GM21576 (cell line): Measurements from ENCODE around the gene ARHGAP18.

Experiments used
- ATAC-seq: cut with Tn5 transposase; IDR thresholded peaks from one replicate; pipeline ENCODE4 v1.9.1; 2021; ENCODE audit warnings: mild to moderate bottlenecking, moderate library complexity; ENCODE audit not compliant: unreplicated experiment

The ARHGAP18 gene

GRCh38 chr6:129726650-129727049, 16.7 kb upstream of the ARHGAP18 start:
- no peak for ATAC-seq

DNA sequence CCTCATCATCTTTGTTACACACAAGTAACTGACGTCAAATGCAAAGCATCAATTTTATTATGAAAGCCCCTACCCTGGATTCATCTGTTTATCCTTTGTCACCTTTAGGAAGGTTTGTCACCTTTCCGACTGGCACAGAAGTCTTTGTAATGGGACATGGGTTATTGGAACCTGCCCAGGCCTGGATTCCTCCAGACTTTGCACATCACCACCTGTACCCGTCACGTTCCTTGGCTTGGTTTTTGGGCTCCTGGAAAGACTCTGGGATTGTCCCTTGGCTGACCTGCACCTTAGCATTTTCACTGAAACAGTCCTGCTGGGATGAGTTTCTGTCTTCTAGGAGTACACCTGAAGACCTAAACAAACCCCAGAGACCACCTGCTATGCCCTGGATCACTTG, 15.4 kb upstream of the ARHGAP18 start:
- no peak for ATAC-seq

DNA sequence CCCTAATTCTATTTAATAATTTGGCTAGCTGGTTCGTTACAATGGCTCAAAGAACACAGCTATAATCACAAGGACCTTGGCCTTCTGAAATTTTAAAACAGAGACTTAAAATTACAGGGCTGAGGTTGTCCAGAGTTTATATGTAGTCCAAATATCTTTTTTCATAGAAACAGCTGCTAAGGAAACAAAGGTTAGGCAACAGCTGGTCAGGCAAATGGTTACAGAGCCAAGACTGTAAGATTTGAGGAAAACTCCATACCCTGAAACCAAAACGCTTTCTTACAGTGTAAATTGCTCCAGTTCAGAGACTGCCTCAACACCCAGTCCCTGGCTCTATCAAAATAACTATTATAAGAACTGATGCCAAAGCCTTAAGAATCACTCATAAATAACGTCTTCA, 9.7 kb upstream of the ARHGAP18 start:
- no peak for ATAC-seq

GRCh38 chr6:129717277-129717676, 7.3 kb upstream of the ARHGAP18 start:
- ATAC-seq = no peak

GRCh38 chr6:129713806-129714333, 3.9 kb upstream of the ARHGAP18 start:
- no peak for ATAC-seq

GRCh38 chr6:129711271-129711631, 1.3 kb upstream of the ARHGAP18 start:
- no peak for ATAC-seq

DNA sequence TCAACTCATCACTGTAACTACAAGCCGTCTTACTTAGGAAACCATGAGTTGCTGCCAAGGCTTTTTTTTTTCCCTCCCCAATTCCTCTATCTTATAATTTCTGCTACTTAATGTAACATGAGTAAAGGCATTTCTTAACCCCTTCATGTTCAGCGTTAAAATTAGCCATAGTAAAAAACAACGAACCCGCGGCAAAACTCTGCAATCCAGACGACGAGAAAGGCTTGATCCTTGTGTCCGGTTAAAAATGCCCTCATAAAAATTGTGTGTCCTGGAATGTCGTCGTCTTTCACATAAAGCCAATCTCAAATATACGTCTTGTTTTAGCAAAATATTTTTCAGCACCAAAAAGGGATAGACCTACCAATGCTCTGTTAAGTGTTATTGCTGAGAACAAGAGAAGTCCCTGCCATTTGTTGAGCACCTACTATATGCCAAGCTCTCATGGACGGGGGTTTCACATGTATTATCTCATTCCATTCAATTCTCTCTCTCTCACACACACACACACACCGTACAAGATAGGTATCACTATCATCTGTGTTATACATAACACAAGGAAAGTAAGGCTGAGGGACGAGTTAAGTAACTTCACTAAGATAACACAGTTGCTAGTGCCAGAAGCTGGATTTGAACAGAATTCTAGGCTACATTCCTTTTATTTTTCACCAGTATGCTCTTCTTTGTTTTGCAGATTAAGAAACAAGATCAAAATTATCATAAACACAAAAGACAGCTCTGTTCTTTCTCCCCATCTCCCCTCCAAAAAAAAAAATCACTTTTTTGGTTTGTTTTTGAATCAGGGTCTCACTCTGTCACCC, 683 bp upstream of the ARHGAP18 start:
- no peak for ATAC-seq

- peak; percentile 12 for ATAC-seq
Measured at GRCh38 chr6:129709196-129709768, 695 bp downstream of the ARHGAP18 start.

- no peak for ATAC-seq
Measured at GRCh38 chr6:129708496-129709195, 1.3 kb downstream of the ARHGAP18 start.

DNA sequence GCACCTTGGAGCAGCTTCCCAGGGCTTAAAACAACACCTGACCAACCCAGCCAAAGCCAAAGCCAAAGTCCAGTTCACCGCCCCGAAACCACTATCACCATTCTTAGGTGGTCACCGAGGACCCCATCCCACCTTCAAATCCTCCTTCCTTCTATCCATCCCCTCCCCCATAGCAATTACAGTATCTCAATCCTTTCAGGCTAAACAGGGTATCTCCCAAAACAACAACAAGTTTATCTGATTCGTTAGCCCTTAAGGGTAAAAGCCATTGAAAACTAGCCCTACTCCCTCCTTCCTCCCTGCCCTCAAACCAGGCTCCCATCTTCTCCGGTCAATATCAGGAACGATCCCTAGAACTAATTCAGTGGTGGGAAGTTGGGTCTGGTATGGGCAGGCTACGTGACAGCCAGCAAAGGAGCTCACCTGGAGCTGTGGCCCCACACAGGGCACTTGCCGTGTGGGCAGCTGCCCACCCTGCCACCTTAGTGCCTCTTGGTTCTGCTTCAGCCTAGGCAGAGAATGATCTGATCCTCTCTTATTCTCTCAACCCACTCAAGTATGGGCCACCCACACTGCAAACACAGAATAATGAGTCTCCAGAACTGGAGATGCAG, 2.0 kb downstream of the ARHGAP18 start:
- no peak for ATAC-seq

- ATAC-seq = no peak
Measured at GRCh38 chr6:129707028-129707427, 2.9 kb downstream of the ARHGAP18 start.

- no peak for ATAC-seq
Measured at GRCh38 chr6:129705212-129705611, 4.8 kb downstream of the ARHGAP18 start.

- ATAC-seq = no peak
Measured at GRCh38 chr6:129704708-129705107, 5.3 kb downstream of the ARHGAP18 start.

DNA sequence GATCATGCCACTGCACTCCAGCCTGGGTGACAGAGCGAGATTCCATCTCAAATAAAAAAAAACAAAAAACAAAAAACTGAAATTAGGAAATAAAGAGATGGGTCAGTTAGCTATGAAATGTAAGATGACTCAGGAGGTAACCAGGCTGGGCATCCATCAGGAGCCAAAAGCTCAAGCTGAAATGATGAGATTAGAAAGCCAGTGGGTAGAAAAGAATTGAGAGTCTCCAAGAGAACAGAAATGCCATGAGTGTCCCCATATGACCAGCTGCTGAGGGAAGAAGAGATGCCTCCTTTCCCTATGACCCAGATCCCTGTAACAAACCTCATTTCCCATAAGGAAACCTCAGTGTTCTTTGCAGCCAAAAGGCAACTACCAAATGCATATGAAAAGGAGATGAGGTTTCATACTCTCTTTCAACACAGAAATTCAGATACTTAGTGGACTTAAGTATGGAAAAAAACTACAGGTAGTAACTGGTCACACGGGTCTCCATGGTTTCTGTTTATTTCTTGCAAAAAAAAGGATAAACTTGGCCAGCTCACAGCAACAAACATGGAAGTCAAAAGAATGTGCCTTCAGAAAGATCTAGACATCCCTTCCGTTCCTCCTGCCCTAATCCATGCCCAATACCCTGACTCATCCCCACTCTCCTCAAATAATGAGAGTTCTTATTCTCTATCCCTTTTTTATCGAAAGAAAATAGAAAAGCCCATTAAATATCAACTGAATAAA, 8.1 kb downstream of the ARHGAP18 start:
- ATAC-seq = no peak

GRCh38 chr6:129700666-129701065, 9.3 kb downstream of the ARHGAP18 start:
- ATAC-seq = no peak

- ATAC-seq = no peak
Measured at GRCh38 chr6:129699659-129700058, 10.3 kb downstream of the ARHGAP18 start.

DNA sequence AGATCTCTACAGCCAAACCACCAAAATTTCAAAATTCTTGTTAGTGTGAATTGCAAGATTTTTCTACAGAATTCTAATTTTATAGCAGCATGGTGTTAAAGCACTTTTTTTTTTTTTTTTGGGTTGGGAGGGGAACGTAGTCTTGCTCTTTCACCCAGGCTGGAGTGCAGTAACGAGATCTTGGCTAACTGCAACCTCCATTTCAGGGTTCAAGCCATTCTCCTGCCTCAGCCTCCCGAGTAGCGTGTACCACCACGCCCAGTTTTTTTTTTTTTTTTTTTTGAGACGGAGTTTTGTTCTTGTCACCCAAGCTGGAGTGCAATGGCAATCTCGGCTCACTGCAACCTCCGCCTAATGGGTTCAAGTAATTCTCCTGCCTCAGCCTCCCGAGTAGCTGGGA, 11.5 kb downstream of the ARHGAP18 start:
- ATAC-seq = no peak

- ATAC-seq = no peak
Measured at GRCh38 chr6:129697788-129698187, 12.2 kb downstream of the ARHGAP18 start.

- no peak for ATAC-seq
Measured at GRCh38 chr6:129696843-129697242, 13.1 kb downstream of the ARHGAP18 start.

DNA sequence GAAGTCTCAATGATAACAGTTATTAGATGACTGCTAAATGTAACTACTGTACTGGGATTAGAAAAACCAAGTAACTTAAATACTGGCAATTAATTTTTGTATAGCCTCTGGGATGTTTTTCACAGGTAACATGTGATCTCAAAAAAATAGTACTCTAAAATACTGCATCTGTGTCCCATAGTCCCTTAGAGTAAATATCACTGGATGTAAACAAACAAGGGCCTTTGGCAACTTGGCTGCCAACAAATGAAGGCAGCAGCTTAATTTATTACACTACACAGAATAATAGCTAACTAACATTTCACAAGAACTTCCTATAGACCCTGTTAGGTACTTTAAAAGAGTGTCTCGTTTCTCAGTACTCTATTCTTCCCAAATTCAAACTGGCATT, 14.0 kb downstream of the ARHGAP18 start:
- peak; percentile 16 for ATAC-seq
